ENCODE data around the gene SH3BP5.

DNA sequence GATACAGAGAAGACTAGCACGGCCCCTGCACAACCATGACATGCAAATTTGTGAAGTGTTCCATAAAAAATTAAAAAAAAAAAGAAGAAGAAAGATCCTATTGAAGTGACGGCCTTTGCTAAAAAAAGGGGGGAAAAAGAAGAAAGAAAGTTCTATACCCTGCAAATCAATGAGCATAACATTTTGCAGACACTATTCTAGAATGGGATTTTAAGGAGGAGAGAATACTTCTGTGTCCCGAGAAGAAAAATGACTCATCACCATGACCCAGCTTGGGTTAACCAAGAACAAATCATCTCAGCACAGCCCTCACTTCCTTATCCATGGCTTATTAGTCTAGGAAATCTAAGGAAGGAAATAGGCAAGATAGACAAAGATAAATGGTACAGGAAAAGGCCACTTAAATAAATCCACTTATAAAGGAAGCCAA lies 7.4 kb upstream of the SH3BP5 start:
- TF ChIP-seq GATA2 (IDR thresholded peaks at IDR 0.05; ENCODE audit: low read depth, low read length) (no peak), GATA3 (IDR thresholded peaks at IDR 0.05; ENCODE audit: low read depth, low read length) (no peak)

Data from SH-SY5Y (cell line).